ENCODE data around the gene DFFA. TPM values are rescaled to one million over a fixed set of nuclear protein-coding genes. Genes with fewer than 3 reads are reported as not detected.
"Not testable (repeated sequence)": the region's sequence is repeated elsewhere in the genome, so short reads cannot be mapped to it uniquely, and the experiment has no call there.

DFFA gene
- polyA plus RNA-seq, 3 donors: 43.0 to 45.2 (median 45.2) TPM

GRCh38 chr1:10444795-10445397 lies 27.4 kb downstream of the DFFA start:
- DNase-seq (ENCODE audit: extremely low read depth in 1 of 11, low read depth in 9 of 11, low spot score in 4 of 11): no peak

GRCh38 chr1:10444248-10444647 lies 28.1 kb downstream of the DFFA start:
- no peak for DNase-seq (ENCODE audit: extremely low read depth in 1 of 11, low read depth in 9 of 11, low spot score in 4 of 11)

GRCh38 chr1:10440794-10441193 lies 31.5 kb downstream of the DFFA start:
- no peak for DNase-seq (ENCODE audit: extremely low read depth in 1 of 11, low read depth in 9 of 11, low spot score in 4 of 11)

- no peak for DNase-seq (ENCODE audit: extremely low read depth in 1 of 11, low read depth in 9 of 11, low spot score in 4 of 11)
These were observed 32.0 kb downstream of the DFFA start for GRCh38 chr1:10440305-10440704.

- DNase-seq (ENCODE audit: extremely low read depth in 1 of 11, low read depth in 9 of 11, low spot score in 4 of 11): no peak
These were observed 33.6 kb downstream of the DFFA start for GRCh38 chr1:10438677-10439163.

GRCh38 chr1:10437052-10437451 lies 35.3 kb downstream of the DFFA start:
- no peak for DNase-seq (ENCODE audit: extremely low read depth in 1 of 11, low read depth in 9 of 11, low spot score in 4 of 11)

- DNase-seq (ENCODE audit: extremely low read depth in 1 of 11, low read depth in 9 of 11, low spot score in 4 of 11): no peak
These were observed 37.7 kb downstream of the DFFA start for GRCh38 chr1:10434590-10434989.

- DNase-seq (ENCODE audit: extremely low read depth in 1 of 11, low read depth in 9 of 11, low spot score in 4 of 11): no peak
These were observed 38.5 kb downstream of the DFFA start for GRCh38 chr1:10433790-10434189.

- peak in 1 of 11 donors; percentile 29 for DNase-seq (ENCODE audit: extremely low read depth in 1 of 11, low read depth in 9 of 11, low spot score in 4 of 11)
These were observed 39.2 kb downstream of the DFFA start for GRCh38 chr1:10432910-10433700.

- DNase-seq (ENCODE audit: extremely low read depth in 1 of 11, low read depth in 9 of 11, low spot score in 4 of 11): no peak
These were observed 41.1 kb downstream of the DFFA start for GRCh38 chr1:10431070-10431730.

- DNase-seq (ENCODE audit: extremely low read depth in 1 of 11, low read depth in 9 of 11, low spot score in 4 of 11): peak; percentile 74 to 94 (median 86)
These were observed 41.9 kb downstream of the DFFA start, which contains the start of gene CENPS for GRCh38 chr1:10430216-10431069. TSS of gene CENPS (plus strand) at chr1:10430433. CDS start at chr1:10430518, 85 bp downstream.

GRCh38 chr1:10429868-10430215 lies 42.5 kb downstream of the DFFA start:
- no peak for DNase-seq (ENCODE audit: extremely low read depth in 1 of 11, low read depth in 9 of 11, low spot score in 4 of 11)

- DNase-seq (ENCODE audit: extremely low read depth in 1 of 11, low read depth in 9 of 11, low spot score in 4 of 11): no peak
These were observed 43.3 kb downstream of the DFFA start for GRCh38 chr1:10428984-10429383.

GRCh38 chr1:10426535-10426848 lies 45.8 kb downstream of the DFFA start:
- DNase-seq (ENCODE audit: extremely low read depth in 1 of 11, low read depth in 9 of 11, low spot score in 4 of 11): not testable (repeated sequence)

GRCh38 chr1:10425826-10426534 lies 46.3 kb downstream of the DFFA start:
- not testable (repeated sequence) for DNase-seq (ENCODE audit: extremely low read depth in 1 of 11, low read depth in 9 of 11, low spot score in 4 of 11)

- DNase-seq (ENCODE audit: extremely low read depth in 1 of 11, low read depth in 9 of 11, low spot score in 4 of 11): no peak
These were observed 47.7 kb downstream of the DFFA start for GRCh38 chr1:10424651-10425050.

GRCh38 chr1:10424034-10424433 lies 48.3 kb downstream of the DFFA start:
- DNase-seq (ENCODE audit: extremely low read depth in 1 of 11, low read depth in 9 of 11, low spot score in 4 of 11): no peak

- no peak for DNase-seq (ENCODE audit: extremely low read depth in 1 of 11, low read depth in 9 of 11, low spot score in 4 of 11)
These were observed 50.7 kb downstream of the DFFA start for GRCh38 chr1:10421637-10422036.

- DNase-seq (ENCODE audit: extremely low read depth in 1 of 11, low read depth in 9 of 11, low spot score in 4 of 11): no peak
These were observed 53.0 kb downstream of the DFFA start for GRCh38 chr1:10419351-10419750.
